CD8-positive, alpha-beta memory T cell (primary cell): ENCODE measurements around the gene LRRK1. TPM values are rescaled to one million over a fixed set of nuclear protein-coding genes. Genes with fewer than 3 reads are reported as not detected.

Source experiments
- CTCF ChIA-PET: fragments of 350-600 bp; sonication (Branson Sonifier 250); formaldehyde crosslinking; loops from one replicate; lab custom pipeline; 2021; ENCODE audit warnings: antibody characterized with exemption; lab: Charles Lee
- POLR2A ChIA-PET: fragments of 350-600 bp; sonication (Branson Sonifier 250); formaldehyde crosslinking; loops from one replicate; lab custom pipeline; 2021; ENCODE audit warnings: antibody characterized with exemption; lab: Charles Lee
- DNase-seq, 5 donors: peaks; one replicate each; pipeline versions ENCODE4 v3.0.0 to v3.0.0-alpha.2; 2020 to 2022; ENCODE audit warnings: mixed read lengths in 1 of 5
- H3K27ac ChIP-seq: one replicate; pipeline ENCODE4 v1.7.0; 2013; ENCODE audit warnings: low read depth, mild to moderate bottlenecking, low read length, moderate library complexity
- H3K27me3 ChIP-seq: 2 replicates; pipeline ENCODE4 v1.7.0; 2013; ENCODE audit warnings: low read length, mild to moderate bottlenecking; ENCODE audit not compliant: insufficient read depth, poor library complexity, severe bottlenecking
- H3K36me3 ChIP-seq: 2 replicates; pipeline ENCODE4 v1.7.0; 2013; ENCODE audit warnings: mild to moderate bottlenecking, low read length, moderate library complexity; ENCODE audit not compliant: insufficient read depth
- H3K4me1 ChIP-seq: 2 replicates; pipeline ENCODE4 v1.7.0; 2013; ENCODE audit warnings: mild to moderate bottlenecking, low read length, moderate library complexity; ENCODE audit not compliant: insufficient read depth
- H3K4me3 ChIP-seq: 2 replicates; pipeline ENCODE4 v1.7.0; 2013; ENCODE audit warnings: mild to moderate bottlenecking, low read length
- H3K9me3 ChIP-seq: 2 replicates; pipeline ENCODE4 v1.7.0; 2013; ENCODE audit warnings: mild to moderate bottlenecking, low read length
- H3K27ac Mint-ChIP-seq, 8 donors: one replicate each; pipeline ENCODE4 v1.8.0; 2020 to 2021; ENCODE audit warnings: mixed read lengths in 8 of 8, mild to moderate bottlenecking in 6 of 8, inconsistent platforms in 3 of 8, moderate library complexity in 3 of 8
- H3K27me3 Mint-ChIP-seq, 2 donors: one replicate each; pipeline ENCODE4 v1.8.0; 2020 to 2021; ENCODE audit warnings: mixed read lengths in 2 of 2, mild to moderate bottlenecking in 1 of 2, moderate library complexity in 1 of 2
- H3K36me3 Mint-ChIP-seq, 3 donors: one replicate each; pipeline ENCODE4 v1.8.0; 2020 to 2021; ENCODE audit warnings: mixed read lengths in 3 of 3, inconsistent platforms in 1 of 3, mild to moderate bottlenecking in 1 of 3
- H3K4me1 Mint-ChIP-seq, 3 donors: one replicate each; pipeline ENCODE4 v1.8.0; 2020 to 2021; ENCODE audit warnings: mixed read lengths in 3 of 3, inconsistent platforms in 1 of 3, mild to moderate bottlenecking in 1 of 3
- H3K4me3 Mint-ChIP-seq, 7 donors: one replicate each; pipeline ENCODE4 v1.8.0; 2020 to 2021; ENCODE audit warnings: mixed read lengths in 7 of 7, mild to moderate bottlenecking in 6 of 7, moderate library complexity in 4 of 7, inconsistent platforms in 2 of 7
- H3K9me3 Mint-ChIP-seq, 5 donors: one replicate each; pipeline ENCODE4 v1.8.0; 2020 to 2022; ENCODE audit warnings: mixed read lengths in 5 of 5, mild to moderate bottlenecking in 3 of 5, moderate library complexity in 2 of 5, inconsistent platforms in 1 of 5
- polyA plus RNA-seq: library from polyadenylated mRNA; unstranded; fragments of 300-500 nt; fragmentation: Illumina TruSeq; gene quantifications from one replicate; pipeline ENCODE4 v1.2.3, GENCODE V29; 2021
- total RNA-seq, 2 experiments: library from RNA; stranded (reverse); gene quantifications; one replicate each; pipeline ENCODE4 v1.2.3, GENCODE V29; 2021

Gene LRRK1
- total and polyA plus RNA-seq, 3 experiments from 2014 or later, result 0.31 to 0.79 TPM; not detected in 1

GRCh38 chr15:100998630-100999029 lies 79.5 kb downstream of the LRRK1 start:
- ChIA-PET CTCF (interaction anchor here (5.1 kb wide), 1 partner anchor 9 kb away, joined by 45 read pairs; no protein-coding TSS in a partner anchor), POLR2A (no interaction called here)
- Mint-ChIP-seq H3K4me1 (no peaks in the 10 kb centered on the region), H3K4me3 (no peak overlapping the region), H3K27me3 (peaks cover 4 to 58% of the 10 kb centered on the region in 2 donors), H3K36me3 (no peaks in the 10 kb centered on the region), H3K9me3 (no peaks in the 10 kb centered on the region), H3K27ac (peak overlapping the region in 1 of 8 donors; percentile 77)
- H3K4me3 ChIP-seq, result no peak overlapping the region
- no peak overlapping the region for H3K27ac ChIP-seq
- no peaks in the 10 kb centered on the region for H3K9me3 ChIP-seq
- DNase-seq, result no peak
- no peaks in the 10 kb centered on the region for H3K36me3 ChIP-seq
- H3K27me3 ChIP-seq, result no peaks in the 10 kb centered on the region
- no peaks in the 10 kb centered on the region for H3K4me1 ChIP-seq

- Histone ChIP-seq H3K36me3 (no peaks in the 10 kb centered on the region), H3K4me3 (no peak overlapping the region), H3K27ac (no peak overlapping the region), H3K9me3 (no peaks in the 10 kb centered on the region), H3K4me1 (no peaks in the 10 kb centered on the region), H3K27me3 (no peaks in the 10 kb centered on the region)
- Mint-ChIP-seq H3K27me3 (peaks cover 4 to 57% of the 10 kb centered on the region in 2 donors), H3K27ac (no peak overlapping the region), H3K4me1 (no peaks in the 10 kb centered on the region), H3K36me3 (no peaks in the 10 kb centered on the region), H3K4me3 (no peak overlapping the region), H3K9me3 (no peaks in the 10 kb centered on the region)
- no peak for DNase-seq
- ChIA-PET POLR2A (no interaction called here), CTCF (interaction anchor here (5.1 kb wide), 1 partner anchor 9 kb away, joined by 45 read pairs; no protein-coding TSS in a partner anchor)
Measured at GRCh38 chr15:100999369-100999768, 80.2 kb downstream of the LRRK1 start.

GRCh38 chr15:101000271-101000681 lies 81.1 kb downstream of the LRRK1 start:
- Mint-ChIP-seq H3K36me3 (no peaks in the 10 kb centered on the region), H3K27ac (peak overlapping the region in 1 of 8 donors; percentile 84), H3K27me3 (peaks cover 4 to 51% of the 10 kb centered on the region in 2 donors), H3K4me3 (no peak overlapping the region), H3K4me1 (no peaks in the 10 kb centered on the region), H3K9me3 (no peaks in the 10 kb centered on the region)
- Histone ChIP-seq H3K27ac (no peak overlapping the region), H3K4me3 (no peak overlapping the region), H3K9me3 (no peaks in the 10 kb centered on the region), H3K4me1 (no peaks in the 10 kb centered on the region), H3K27me3 (no peaks in the 10 kb centered on the region), H3K36me3 (no peaks in the 10 kb centered on the region)
- ChIA-PET CTCF (interaction anchor here (5.1 kb wide), 1 partner anchor 8 kb away, joined by 45 read pairs; no protein-coding TSS in a partner anchor), POLR2A (no interaction called here)
- DNase-seq, result no peak

GRCh38 chr15:101001056-101001455 lies 81.9 kb downstream of the LRRK1 start:
- H3K4me1 ChIP-seq, result no peaks in the 10 kb centered on the region
- POLR2A ChIA-PET, result no interaction called here
- Mint-ChIP-seq H3K4me3 (no peak overlapping the region), H3K36me3 (no peaks in the 10 kb centered on the region), H3K4me1 (no peaks in the 10 kb centered on the region), H3K27ac (no peak overlapping the region), H3K9me3 (no peaks in the 10 kb centered on the region), H3K27me3 (peaks cover 4 to 48% of the 10 kb centered on the region in 2 donors)
- H3K27ac ChIP-seq, result no peak overlapping the region
- H3K4me3 ChIP-seq, result no peak overlapping the region
- no peak for DNase-seq
- no peaks in the 10 kb centered on the region for H3K9me3 ChIP-seq
- no peaks in the 10 kb centered on the region for H3K36me3 ChIP-seq
- H3K27me3 ChIP-seq, result no peaks in the 10 kb centered on the region
- CTCF ChIA-PET, result no interaction called here

- ChIA-PET POLR2A (no interaction called here), CTCF (no interaction called here)
- peaks cover 4 to 43% of the 10 kb centered on the region in 2 donors for H3K27me3 Mint-ChIP-seq
- Histone ChIP-seq H3K4me1 (no peaks in the 10 kb centered on the region), H3K27me3 (no peaks in the 10 kb centered on the region), H3K27ac (no peak overlapping the region), H3K4me3 (no peak overlapping the region), H3K9me3 (no peaks in the 10 kb centered on the region), H3K36me3 (no peaks in the 10 kb centered on the region)
- H3K4me1 Mint-ChIP-seq, result peaks cover under 1 to 5% (median 3%) of the 10 kb centered on the region in 3 donors
- no peak overlapping the region for H3K4me3 Mint-ChIP-seq
- no peak overlapping the region for H3K27ac Mint-ChIP-seq
- no peaks in the 10 kb centered on the region for H3K36me3 Mint-ChIP-seq
- no peaks in the 10 kb centered on the region for H3K9me3 Mint-ChIP-seq
- DNase-seq, result no peak
Measured at GRCh38 chr15:101001796-101002195, 82.6 kb downstream of the LRRK1 start.

- peaks cover 6 to 38% of the 10 kb centered on the region in 2 donors for H3K27me3 Mint-ChIP-seq
- H3K9me3 Mint-ChIP-seq, result no peaks in the 10 kb centered on the region
- peaks cover 8% of the 10 kb centered on the region for H3K4me1 ChIP-seq
- H3K4me1 Mint-ChIP-seq, result peaks cover 7 to 16% (median 11%) of the 10 kb centered on the region in 3 donors
- DNase-seq, result no peak
- peaks cover 0 to under 1% (median 0%) of the 10 kb centered on the region in 3 donors for H3K36me3 Mint-ChIP-seq
- H3K36me3 ChIP-seq, result no peaks in the 10 kb centered on the region
- ChIA-PET CTCF (no interaction called here), POLR2A (no interaction called here)
- no peaks in the 10 kb centered on the region for H3K27me3 ChIP-seq
- H3K4me3 ChIP-seq, result no peak overlapping the region
- H3K27ac ChIP-seq, result no peak overlapping the region
- H3K9me3 ChIP-seq, result no peaks in the 10 kb centered on the region
- no peak overlapping the region for H3K4me3 Mint-ChIP-seq
- no peak overlapping the region for H3K27ac Mint-ChIP-seq
Measured at GRCh38 chr15:101003081-101003480, 83.9 kb downstream of the LRRK1 start.

GRCh38 chr15:101003706-101004105 lies 84.5 kb downstream of the LRRK1 start:
- Histone ChIP-seq H3K27ac (no peak overlapping the region), H3K4me1 (peaks cover 11% of the 10 kb centered on the region), H3K36me3 (no peaks in the 10 kb centered on the region), H3K27me3 (no peaks in the 10 kb centered on the region), H3K4me3 (no peak overlapping the region), H3K9me3 (no peaks in the 10 kb centered on the region)
- Mint-ChIP-seq H3K27me3 (peaks cover 8 to 34% of the 10 kb centered on the region in 2 donors), H3K36me3 (peaks cover 0 to 3% (median 0%) of the 10 kb centered on the region in 3 donors), H3K4me1 (peaks cover 13 to 22% (median 18%) of the 10 kb centered on the region in 3 donors), H3K9me3 (no peaks in the 10 kb centered on the region), H3K27ac (no peak overlapping the region), H3K4me3 (no peak overlapping the region)
- POLR2A ChIA-PET, result no interaction called here
- CTCF ChIA-PET, result interaction anchor here (1.3 kb wide), 1 partner anchor 8 kb away, joined by 3 read pairs; no protein-coding TSS in a partner anchor
- DNase-seq, result no peak

GRCh38 chr15:101004500-101004899 lies 85.3 kb downstream of the LRRK1 start:
- Histone ChIP-seq H3K4me3 (no peak overlapping the region), H3K27me3 (no peaks in the 10 kb centered on the region), H3K27ac (no peak overlapping the region), H3K36me3 (no peaks in the 10 kb centered on the region), H3K4me1 (peaks cover 13% of the 10 kb centered on the region), H3K9me3 (no peaks in the 10 kb centered on the region)
- H3K27ac Mint-ChIP-seq, result no peak overlapping the region
- H3K4me3 Mint-ChIP-seq, result no peak overlapping the region
- POLR2A ChIA-PET, result no interaction called here
- no peak for DNase-seq
- peaks cover 17 to 24% (median 18%) of the 10 kb centered on the region in 3 donors for H3K4me1 Mint-ChIP-seq
- CTCF ChIA-PET, result interaction anchor here (1.3 kb wide), 1 partner anchor 9 kb away, joined by 3 read pairs; no protein-coding TSS in a partner anchor
- peaks cover 8 to 29% of the 10 kb centered on the region in 2 donors for H3K27me3 Mint-ChIP-seq
- H3K36me3 Mint-ChIP-seq, result peaks cover 0 to 3% (median 0%) of the 10 kb centered on the region in 3 donors
- no peaks in the 10 kb centered on the region for H3K9me3 Mint-ChIP-seq
